ENCODE data around the gene SMIM12. TPM values are rescaled to one million over a fixed set of nuclear protein-coding genes. Genes with fewer than 3 reads are reported as not detected.

Gene SMIM12
- total and polyA plus RNA-seq, 2 of the 8 experiments (the other 6 are each of a cell fraction or from before 2014, with no cell fraction given) = 40.9 to 49.2 TPM

GRCh38 chr1:34884536-34884935 lies 25.0 kb upstream of the SMIM12 start:
- peaks cover 0 to 16% (median 13%) of the 10 kb centered on the region in 4 experiments; a peak in 6 of 7 replicates for H3K27me3 ChIP-seq (replicated peaks in 1 of 4; ENCODE audit: control insufficient read depth in 3 of 4, extremely low read depth in 1 of 4, insufficient read depth in 3 of 4, low read length in 3 of 4)
- H2BK12ac ChIP-seq (ENCODE audit: low read depth, low read length) = no peak overlapping the region
- H3K4me1 ChIP-seq (replicated peaks in 1 of 4; ENCODE audit: control insufficient read depth in 3 of 4, insufficient read depth in 4 of 4, low read length in 3 of 4) = peaks cover 0 to 10% (median 7%) of the 10 kb centered on the region in 4 experiments; a peak in 6 of 7 replicates
- H3K9ac ChIP-seq (replicated peaks in 1 of 4; ENCODE audit: extremely low read depth in 1 of 4, low read depth in 3 of 4, low read length in 3 of 4) = no peak overlapping the region
- H3K79me2 ChIP-seq (ENCODE audit: control insufficient read depth in 1 of 2, insufficient read depth in 2 of 2, low read length in 2 of 2) = no peaks in the 10 kb centered on the region
- no peak overlapping the region for H3K56ac ChIP-seq (replicated peaks; ENCODE audit: insufficient read length, low read depth, low read length)
- no peak overlapping the region for H4K91ac ChIP-seq (replicated peaks; ENCODE audit: insufficient read length, low read length)
- CTCF ChIA-PET (ENCODE audit: partially characterized antibody) = interaction anchor here (0.6 to 9.8 kb wide), 14 partner anchors 13 to 1229 kb away, joined by 3 to 81 read pairs (median 4); partner anchors contain the start of gene SMIM12
- peaks cover 0 to 2% of the 10 kb centered on the region in 2 experiments for H4K20me1 ChIP-seq (replicated peaks in 1 of 2; ENCODE audit: control insufficient read depth in 1 of 2, insufficient read depth in 2 of 2, low read length in 2 of 2)
- no peak overlapping the region for H3K27ac ChIP-seq (ENCODE audit: low read depth, low read length)
- POLR2A ChIA-PET (ENCODE audit: partially characterized antibody) = interaction anchor here (0.8 to 2.3 kb wide), 4 partner anchors 18 to 45 kb away, joined by 3 to 12 read pairs (median 4); partner anchors contain the start of gene DLGAP3
- H3K4me2 ChIP-seq (ENCODE audit: insufficient read depth in 1 of 2, low read depth in 2 of 2, low read length in 2 of 2) = peak overlapping the region; percentile 62 to 84
- no peaks in the 10 kb centered on the region for H3K9me3 ChIP-seq (ENCODE audit: insufficient read depth in 2 of 2, low read depth in 1 of 2, low read length in 1 of 2)
- no peak overlapping the region for H2BK120ac ChIP-seq (replicated peaks; ENCODE audit: low read depth, low read length)
- no peak overlapping the region for H2BK20ac ChIP-seq (ENCODE audit: low read length)
- no peak overlapping the region for H4K8ac ChIP-seq (ENCODE audit: extremely low read depth, insufficient read depth, low read length)
- H2BK5ac ChIP-seq (ENCODE audit: low read depth, low read length) = no peak overlapping the region
- no peak overlapping the region for H3K23ac ChIP-seq (ENCODE audit: insufficient read length)
- H2AFZ ChIP-seq (ENCODE audit: low read length) = peak overlapping the region; percentile 81; the same call in 1 of the 2 replicates
- H3K79me1 ChIP-seq (ENCODE audit: low read depth, low read length) = no peaks in the 10 kb centered on the region
- H3K36me3 ChIP-seq (ENCODE audit: control insufficient read depth in 2 of 4, insufficient read depth in 4 of 4, low read length in 3 of 4) = no peaks in the 10 kb centered on the region
- H2AK5ac ChIP-seq (ENCODE audit: low read depth, low read length) = no peak overlapping the region
- H3K23me2 ChIP-seq (ENCODE audit: low read depth, low read length) = peaks cover 9% of the 10 kb centered on the region; the same call in 1 of the 2 replicates
- no peak overlapping the region for H3K18ac ChIP-seq (ENCODE audit: extremely low read depth, low read length)
- no peak overlapping the region for H3K14ac ChIP-seq (ENCODE audit: insufficient read length)
- peak overlapping the region; percentile 45 to 74 (median 69) for H3K4me3 ChIP-seq (ENCODE audit: extremely low read depth in 1 of 4, insufficient read depth in 2 of 4, low read depth in 3 of 4, low read length in 4 of 4)
- H2BK15ac ChIP-seq (ENCODE audit: low read length) = no peak overlapping the region
- DNase-seq (ENCODE audit: low read depth in 1 of 2, low spot score in 2 of 2) (no peak), FAIRE-seq (no peak)
- WGBS, 2 experiments (ENCODE audit: extremely low coverage in 1 of 2, insufficient coverage in 1 of 2, insufficient read length in 1 of 2, insufficient replicate concordance in 2 of 2, low coverage in 1 of 2, low lambda C conversion rate in 2 of 2, missing lambda C conversion rate in 1 of 2) = 75% methylated on average over 3 of the region's 3 CpGs; no CpG with 5 or more reads in 1 of the 2 experiments
- H3K4ac ChIP-seq (replicated peaks; ENCODE audit: insufficient read length, low read depth, low read length) = no peak overlapping the region
- no peak overlapping the region for H4K5ac ChIP-seq (ENCODE audit: insufficient read length, low read depth, low read length)
- no peak for TF ChIP-seq KDM5A (IDR thresholded peaks at IDR 0.05; ENCODE audit: low read length)
- TF ChIP-seq HDAC2 (IDR thresholded peaks at IDR 0.05; ENCODE audit: borderline replicate concordance in 1 of 2, low read depth in 2 of 2, low read length in 2 of 2) = no peak
- no peak for TF ChIP-seq FOSL1 (IDR thresholded peaks at IDR 0.05; ENCODE audit: insufficient read depth, low read depth, low read length)
